ENCODE measurements around the gene CPZ.

The CPZ gene

GRCh38 chr4:8592366-8593263 is at the start of gene CPZ:
CPZ (plus strand) TSS chr4:8592765; CDS start chr4:8592834, 69 bp downstream.
- no peak for DNase-seq

GRCh38 chr4:8542776-8543525 is 49.6 kb upstream of the CPZ start:
- no peak for DNase-seq

- DNase-seq, result no peak
Observed at GRCh38 chr4:8543623-8544022, 48.9 kb upstream of the CPZ start.

GRCh38 chr4:8544282-8544681 is 48.3 kb upstream of the CPZ start:
- no peak for DNase-seq

GRCh38 chr4:8544741-8545438 is 47.7 kb upstream of the CPZ start:
- no peak for DNase-seq

- no peak for DNase-seq
Observed at GRCh38 chr4:8545439-8545765, 47.2 kb upstream of the CPZ start.

- DNase-seq, result no peak
Observed at GRCh38 chr4:8546766-8547107, 45.8 kb upstream of the CPZ start.

GRCh38 chr4:8547108-8547911 is 45.3 kb upstream of the CPZ start:
- DNase-seq, result no peak

- no peak for DNase-seq
Observed at GRCh38 chr4:8547912-8548730, 44.4 kb upstream of the CPZ start.

- DNase-seq, result no peak
Observed at GRCh38 chr4:8548731-8549351, 43.7 kb upstream of the CPZ start.

GRCh38 chr4:8549352-8549931 is 43.1 kb upstream of the CPZ start:
- DNase-seq, result no peak

- DNase-seq, result no peak
Observed at GRCh38 chr4:8550691-8551090, 41.9 kb upstream of the CPZ start.

- no peak for DNase-seq
Observed at GRCh38 chr4:8552024-8552423, 40.5 kb upstream of the CPZ start.

GRCh38 chr4:8552581-8553205 is 39.9 kb upstream of the CPZ start:
- no peak for DNase-seq

GRCh38 chr4:8553216-8553615 is 39.3 kb upstream of the CPZ start:
- no peak for DNase-seq

GRCh38 chr4:8553991-8554405 is 38.6 kb upstream of the CPZ start:
- DNase-seq, result no peak

- DNase-seq, result no peak
Observed at GRCh38 chr4:8554555-8555100, 37.9 kb upstream of the CPZ start.

- no peak for DNase-seq
Observed at GRCh38 chr4:8555716-8556115, 36.8 kb upstream of the CPZ start.

GRCh38 chr4:8556341-8557150 is 36.0 kb upstream of the CPZ start:
- no peak for DNase-seq
